Measurements from ENCODE around the gene SLC25A26.
"Not testable (repeated sequence)": the region's sequence is repeated elsewhere in the genome, so short reads cannot be mapped to it uniquely, and the experiment has no call there.

- TF ChIP-seq CTCF (IDR thresholded peaks at IDR 0.05); POLR2AphosphoS5 (IDR thresholded peaks at IDR 0.05; ENCODE audit: low read depth, low read length): not testable (repeated sequence)
Observed at GRCh38 chr3:66306086-66306485, 85.3 kb downstream of the SLC25A26 start.
